Measurements from ENCODE around the gene MAPKAP1. TPM values are rescaled to one million over a fixed set of nuclear protein-coding genes. Genes with fewer than 3 reads are reported as not detected.

Gene MAPKAP1
- total RNA-seq, 2 donors from 2014 or later, result 62.1 to 78.9 TPM

GRCh38 chr9:125638239-125639045 is 68.6 kb downstream of the MAPKAP1 start:
- Histone ChIP-seq H3K36me3 (no peaks in the 10 kb centered on the region), H3K9me3 (no peaks in the 10 kb centered on the region), H3K4me3 (no peak overlapping the region), H3K27me3 (no peaks in the 10 kb centered on the region), H3K27ac (no peak overlapping the region), H3K4me1 (peaks cover 0 to 16% of the 10 kb centered on the region in 2 donors)
- DNase-seq (ENCODE audit: low spot score), result no peak
- no peak for TF ChIP-seq CTCF (IDR thresholded peaks at IDR 0.05)

GRCh38 chr9:125637241-125637640 is 69.8 kb downstream of the MAPKAP1 start:
- Histone ChIP-seq H3K4me3 (no peak overlapping the region), H3K36me3 (no peaks in the 10 kb centered on the region), H3K27ac (no peak overlapping the region), H3K27me3 (no peaks in the 10 kb centered on the region), H3K4me1 (peaks cover 0 to 28% of the 10 kb centered on the region in 2 donors), H3K9me3 (no peaks in the 10 kb centered on the region)
- no peak for TF ChIP-seq CTCF (IDR thresholded peaks at IDR 0.05)
- DNase-seq (ENCODE audit: low spot score), result no peak

GRCh38 chr9:125635888-125636287 is 71.1 kb downstream of the MAPKAP1 start:
- Histone ChIP-seq H3K27ac (no peak overlapping the region), H3K27me3 (no peaks in the 10 kb centered on the region), H3K4me1 (peaks cover 0 to 28% of the 10 kb centered on the region in 2 donors), H3K36me3 (no peaks in the 10 kb centered on the region), H3K9me3 (no peaks in the 10 kb centered on the region), H3K4me3 (no peak overlapping the region)
- no peak for DNase-seq (ENCODE audit: low spot score)
- TF ChIP-seq CTCF (IDR thresholded peaks at IDR 0.05), result no peak

GRCh38 chr9:125634040-125634717 is 72.8 kb downstream of the MAPKAP1 start:
- Histone ChIP-seq H3K4me1 (peaks cover 0 to 28% of the 10 kb centered on the region in 2 donors), H3K27ac (no peak overlapping the region), H3K36me3 (no peaks in the 10 kb centered on the region), H3K9me3 (no peaks in the 10 kb centered on the region), H3K27me3 (no peaks in the 10 kb centered on the region), H3K4me3 (no peak overlapping the region)
- TF ChIP-seq CTCF (IDR thresholded peaks at IDR 0.05), result no peak
- DNase-seq (ENCODE audit: low spot score), result no peak

- Histone ChIP-seq H3K4me1 (peaks cover 0 to 25% of the 10 kb centered on the region in 2 donors), H3K27ac (peak overlapping the region in 1 of 2 donors; percentile 3), H3K36me3 (no peaks in the 10 kb centered on the region), H3K4me3 (no peak overlapping the region), H3K9me3 (no peaks in the 10 kb centered on the region), H3K27me3 (no peaks in the 10 kb centered on the region)
- TF ChIP-seq CTCF (IDR thresholded peaks at IDR 0.05), result no peak
- DNase-seq (ENCODE audit: low spot score), result no peak
These were observed 73.8 kb downstream of the MAPKAP1 start for GRCh38 chr9:125633116-125633745.

Data from right atrium auricular region (tissue), 2 donors.